HG02981 (cell line): ENCODE measurements around the gene GPS1.

Source experiments
- ATAC-seq: cut with Tn5 transposase; IDR thresholded peaks from one replicate; pipeline ENCODE4 v1.9.1; 2021; ENCODE audit warnings: mild to moderate bottlenecking, moderate library complexity; ENCODE audit not compliant: unreplicated experiment

Gene GPS1

GRCh38 chr17:82056729-82057621 is 5.3 kb downstream of the GPS1 start:
- ATAC-seq = no peak

DNA sequence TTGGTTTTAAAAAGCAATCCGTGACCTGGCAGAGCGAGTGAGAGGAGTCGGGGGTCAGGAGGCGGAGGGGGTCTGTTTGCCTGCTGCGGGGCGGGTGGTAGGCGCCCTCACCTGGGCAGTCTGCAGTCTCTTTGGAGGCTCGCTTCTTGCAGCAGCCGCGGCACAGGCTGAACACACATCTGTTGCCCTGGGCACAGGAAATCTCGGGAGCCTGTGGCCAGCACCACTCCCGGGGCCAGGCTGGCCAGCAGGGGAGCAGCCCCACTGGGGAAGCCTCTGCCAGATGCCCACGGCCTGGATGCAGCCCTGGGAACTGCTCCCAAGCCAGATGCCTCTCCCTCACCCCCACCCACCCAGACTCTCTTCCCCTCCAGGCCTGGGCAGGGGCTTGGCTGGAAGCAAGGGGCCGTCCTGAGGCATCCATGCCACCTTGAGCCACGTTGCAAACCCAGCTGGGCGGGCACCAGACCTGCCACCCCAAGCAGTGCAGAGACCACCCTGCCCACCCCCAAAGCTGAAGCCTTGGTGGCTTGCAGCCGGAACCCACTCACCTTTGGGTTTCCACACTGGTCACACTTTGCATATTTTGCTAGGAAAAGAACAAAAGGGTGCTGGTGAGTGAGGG is 6.6 kb downstream of the GPS1 start:
- no peak for ATAC-seq

GRCh38 chr17:82058855-82059249 is 7.2 kb downstream of the GPS1 start:
- ATAC-seq = no peak

DNA sequence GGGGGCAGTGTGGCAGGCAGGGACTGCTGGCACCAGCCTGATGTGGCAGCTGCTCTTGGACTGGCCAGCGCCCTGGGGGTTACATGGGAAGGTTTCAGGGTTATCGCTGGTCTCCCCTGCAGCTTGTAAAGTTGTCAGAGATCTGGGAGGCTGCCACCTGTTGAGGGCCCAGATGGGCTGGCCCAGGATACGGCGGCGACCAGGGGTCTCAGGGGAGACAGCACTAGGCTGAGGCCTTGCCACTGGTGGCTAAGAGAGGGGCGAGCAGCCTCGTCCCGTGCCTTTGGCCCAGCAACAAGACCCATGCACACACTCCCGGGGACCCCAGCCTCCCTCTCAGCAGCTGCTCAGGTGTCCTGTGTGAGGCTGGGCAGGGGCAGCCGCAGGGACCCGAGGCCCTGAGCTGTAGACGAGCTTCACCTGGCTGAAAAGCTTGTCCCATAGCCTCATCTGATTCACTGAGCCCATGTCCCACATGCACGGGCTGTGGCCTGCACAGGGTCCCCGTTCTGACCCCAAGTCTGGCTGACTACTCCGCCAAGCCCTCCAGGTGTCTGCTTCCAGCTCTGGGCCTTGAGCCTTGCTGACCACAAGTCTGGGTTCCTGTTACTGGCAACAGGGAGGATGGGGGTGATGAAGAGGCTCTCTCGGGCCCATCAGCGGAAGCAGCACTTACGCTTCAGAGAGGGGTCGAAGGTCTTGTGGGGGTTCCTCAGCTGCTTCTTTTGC is 7.7 kb downstream of the GPS1 start:
- ATAC-seq = no peak

GRCh38 chr17:82060001-82060380 is 8.3 kb downstream of the GPS1 start:
- ATAC-seq = no peak

GRCh38 chr17:82060614-82061013 is 8.9 kb downstream of the GPS1 start:
- ATAC-seq = no peak

DNA sequence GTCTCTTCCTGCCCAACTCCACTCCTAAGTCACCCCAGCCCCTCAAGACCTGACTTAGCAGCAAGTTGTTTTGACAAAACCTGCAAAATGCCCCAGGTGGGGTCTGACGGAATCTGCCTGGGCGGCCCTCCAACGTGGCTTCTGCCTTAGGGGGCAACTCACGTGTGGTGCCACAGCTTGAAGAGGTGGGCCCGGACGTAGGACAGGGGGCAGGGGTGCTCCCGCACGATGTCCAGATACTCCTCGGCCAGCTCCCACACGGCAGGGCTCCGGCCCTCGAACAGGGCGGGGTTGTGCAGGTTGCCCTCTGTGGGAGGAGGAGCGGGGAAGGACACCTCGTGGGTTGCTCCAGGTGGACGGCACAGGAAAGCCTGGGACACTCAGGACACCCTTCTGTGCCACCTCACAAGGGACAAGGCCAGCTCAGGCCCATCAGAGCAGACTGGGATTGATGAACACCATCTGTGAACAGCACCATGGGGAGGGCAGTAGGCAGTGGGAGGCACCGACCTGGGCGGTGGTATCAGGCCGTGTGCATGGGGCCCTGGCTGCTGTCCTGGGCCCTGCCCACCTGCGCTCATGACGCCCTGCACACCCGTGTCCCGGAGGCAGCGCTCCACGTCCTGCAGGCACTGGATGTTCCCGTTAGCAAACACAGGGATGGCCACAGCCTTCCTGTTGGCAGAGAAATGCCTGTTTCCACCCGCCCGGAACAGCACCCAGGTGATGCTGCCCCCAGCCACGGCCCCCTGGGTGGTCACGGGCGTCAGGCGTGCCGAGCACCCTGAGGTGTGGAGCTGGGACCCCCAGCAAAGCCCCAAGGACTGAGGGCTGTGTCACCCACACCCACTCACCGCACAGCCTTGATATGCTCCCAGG is 9.6 kb downstream of the GPS1 start:
- no peak for ATAC-seq

DNA sequence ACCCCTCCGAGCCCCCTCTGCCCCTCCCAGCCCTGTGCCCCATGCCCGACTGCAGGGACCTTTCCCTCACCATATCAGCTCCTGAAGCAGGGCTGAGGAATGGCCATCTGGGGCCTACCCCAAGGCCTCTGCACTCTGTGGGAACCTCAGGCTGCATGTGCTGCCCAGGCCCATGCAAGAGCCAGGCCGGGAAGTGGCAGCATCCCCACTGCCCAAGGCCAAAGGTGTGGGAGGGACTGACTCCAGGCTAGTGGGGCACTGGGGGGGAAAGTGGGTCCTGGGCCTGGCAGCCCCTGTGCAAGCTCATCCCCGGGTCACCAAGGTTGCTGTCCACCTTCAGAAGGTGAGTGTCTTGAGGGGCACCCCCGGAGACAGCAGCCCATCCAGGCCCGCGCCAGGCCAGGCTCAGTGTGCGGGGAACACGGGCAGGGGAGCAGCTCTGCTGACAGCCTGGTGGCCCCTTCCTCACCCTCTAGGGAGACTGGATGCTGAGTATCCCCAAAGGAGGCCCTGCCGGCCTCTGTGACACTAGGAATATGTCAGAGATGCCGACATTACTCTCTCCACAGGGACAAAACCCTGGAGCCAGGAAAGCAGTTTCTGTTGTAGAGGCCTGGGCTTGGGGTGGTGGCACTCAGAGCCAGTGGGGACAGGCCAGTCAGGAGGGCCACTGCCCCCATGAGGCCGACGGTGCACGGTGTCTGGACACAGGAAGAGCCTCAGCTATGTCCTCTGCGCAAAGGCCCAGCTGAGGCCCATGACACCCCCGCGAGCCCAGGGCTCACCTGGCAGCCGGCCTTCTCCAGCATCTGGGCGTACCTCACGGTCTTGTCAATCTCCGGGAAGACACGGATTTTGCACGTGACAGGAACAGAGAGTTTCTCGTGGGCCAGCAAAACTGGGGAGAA is 10.6 kb downstream of the GPS1 start:
- ATAC-seq = no peak

DNA sequence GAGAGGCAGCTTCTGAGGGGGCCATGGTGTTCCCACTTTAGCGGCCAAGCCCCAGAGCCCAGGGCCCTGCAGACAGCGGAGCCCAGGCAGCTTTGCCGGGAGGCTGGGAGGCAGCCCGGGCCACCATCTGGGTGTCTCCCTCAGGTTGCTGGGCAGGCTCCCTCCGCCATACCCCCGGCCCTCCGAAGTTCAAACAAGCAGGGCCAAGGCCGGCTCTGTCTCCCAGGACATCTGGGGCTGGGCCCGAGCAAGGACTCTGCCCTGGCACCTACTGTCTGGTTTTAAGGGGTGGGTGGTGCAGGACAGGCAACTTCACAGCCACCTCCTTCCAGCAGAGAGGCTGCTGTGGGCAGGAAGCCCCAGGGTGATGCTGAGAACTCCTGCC is 11.3 kb downstream of the GPS1 start:
- ATAC-seq = no peak

DNA sequence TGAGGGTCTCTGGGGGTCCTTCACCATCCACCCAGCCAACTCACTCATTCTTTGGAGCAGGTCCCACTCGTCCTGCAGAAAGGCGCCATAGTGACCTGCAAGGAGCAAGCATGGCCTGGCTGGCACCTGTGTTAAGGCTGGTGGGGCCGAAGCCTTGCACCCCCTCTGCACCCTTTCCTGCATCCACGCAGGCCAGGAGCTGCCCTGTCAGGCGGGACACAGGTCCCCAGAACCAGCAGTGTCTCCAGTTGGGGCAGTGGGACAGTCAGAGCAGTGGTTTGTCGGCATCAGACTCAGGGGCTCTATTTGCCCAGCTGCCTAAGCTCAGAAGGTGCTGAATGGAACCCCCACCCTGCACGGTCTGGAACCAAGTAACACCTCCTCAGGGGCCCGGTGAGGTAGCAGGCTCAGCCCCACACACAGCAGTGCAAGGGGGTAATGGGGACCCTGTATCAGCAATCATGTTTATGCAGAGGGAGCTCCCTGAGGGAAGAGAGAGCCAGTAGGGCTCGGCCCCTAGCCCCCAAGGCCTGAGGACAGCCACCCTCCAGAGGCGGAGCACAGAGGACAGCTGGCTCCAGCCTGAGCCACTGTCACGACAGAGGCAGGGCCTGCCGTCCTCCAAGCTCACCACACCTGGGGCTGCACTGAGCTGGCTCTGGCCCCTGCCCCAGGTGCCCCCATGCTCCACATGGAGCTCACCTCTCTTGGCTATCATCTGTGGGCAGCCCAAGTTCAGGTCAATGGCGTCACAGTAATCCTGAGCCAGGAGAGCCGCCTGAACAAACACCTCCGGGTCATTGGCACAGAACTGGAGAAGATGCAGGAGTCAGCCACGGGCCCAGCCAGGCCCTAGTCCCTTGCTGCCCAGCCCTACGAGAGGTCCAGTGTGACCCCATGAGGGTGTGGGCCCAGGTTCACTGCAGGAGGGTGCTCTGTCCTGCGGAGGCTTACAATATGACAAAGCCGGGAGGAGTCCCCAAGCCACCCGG is 12.0 kb downstream of the GPS1 start:
- ATAC-seq = no peak

DNA sequence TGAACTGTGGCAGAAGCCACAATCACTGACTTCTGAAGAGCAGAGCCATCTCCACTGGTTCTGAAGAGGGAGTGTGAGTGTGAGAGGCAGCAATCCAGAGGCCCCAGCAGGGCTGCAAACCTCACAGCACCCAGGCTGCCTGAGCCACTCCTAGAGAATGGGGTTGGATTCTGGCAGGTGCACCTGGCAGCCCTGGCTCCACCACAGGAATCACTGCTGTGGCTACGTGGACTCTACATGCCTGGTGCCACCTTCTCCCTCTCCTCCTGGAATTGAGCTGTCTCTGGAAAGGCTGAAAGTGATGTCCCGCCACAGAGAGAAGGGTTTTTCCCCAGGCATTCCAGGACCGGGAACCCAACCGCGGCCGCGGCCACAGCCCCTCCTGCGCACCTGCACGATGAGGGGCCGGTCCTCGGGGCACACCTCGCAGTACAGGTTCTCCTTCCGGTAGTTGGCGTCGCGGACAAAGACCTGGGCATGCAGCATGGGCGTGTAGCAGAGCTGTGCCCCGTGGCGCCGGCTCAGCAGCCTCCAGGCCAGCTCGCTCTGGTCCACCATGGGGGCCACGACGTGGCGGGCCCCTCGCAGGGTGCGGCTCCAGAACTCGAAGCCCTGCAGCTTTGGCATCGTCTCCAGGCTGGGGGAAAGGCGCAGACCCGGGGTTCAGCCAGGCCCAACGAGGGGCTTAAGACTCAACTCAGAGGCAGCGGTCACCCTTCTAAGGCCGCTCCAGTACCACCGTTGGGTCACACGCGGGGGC is 12.9 kb downstream of the GPS1 start:
- ATAC-seq = no peak

- peak; percentile 30 for ATAC-seq
These were observed 13.5 kb downstream of the GPS1 start for GRCh38 chr17:82065193-82065637.

DNA sequence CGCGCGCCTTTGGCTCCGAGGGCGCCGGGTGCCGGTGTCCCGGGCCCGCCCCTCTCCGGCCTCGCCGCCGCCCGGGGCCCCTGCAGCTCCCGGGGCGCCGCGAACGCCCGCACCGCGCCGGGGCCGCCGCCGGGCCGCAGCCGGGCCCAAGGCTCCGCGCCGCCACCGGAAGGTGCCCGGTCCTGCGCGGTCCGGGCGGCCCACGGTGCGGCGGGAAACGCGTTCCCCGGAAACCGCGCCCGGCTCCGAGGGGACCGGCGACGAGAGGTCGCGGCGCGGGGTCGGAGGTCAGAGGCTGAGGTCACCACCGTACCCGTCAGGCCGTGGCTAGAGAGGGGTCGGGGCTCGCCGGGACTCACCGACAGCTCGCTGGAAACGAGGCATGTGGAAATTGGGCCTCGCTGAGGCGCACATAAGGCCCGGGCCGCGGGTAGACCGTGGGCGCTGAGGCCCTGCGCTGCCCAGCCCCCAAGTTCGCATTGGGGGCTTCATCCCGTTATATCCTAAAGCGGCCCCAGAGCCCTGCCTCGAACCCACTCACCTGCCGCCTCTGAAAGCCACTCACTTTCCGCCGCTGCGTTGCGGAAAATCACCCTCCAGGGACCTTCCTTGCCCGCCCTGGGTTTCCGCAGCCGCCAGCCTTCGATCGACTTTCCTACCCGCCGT is 14.1 kb downstream of the GPS1 start, which contains the start of gene DUS1L:
DUS1L (minus strand) TSS at position 167 of the 666 bp plus-strand sequence. CDS start 745 bp downstream, outside the sequence.
- peak; percentile 68 for ATAC-seq

DNA sequence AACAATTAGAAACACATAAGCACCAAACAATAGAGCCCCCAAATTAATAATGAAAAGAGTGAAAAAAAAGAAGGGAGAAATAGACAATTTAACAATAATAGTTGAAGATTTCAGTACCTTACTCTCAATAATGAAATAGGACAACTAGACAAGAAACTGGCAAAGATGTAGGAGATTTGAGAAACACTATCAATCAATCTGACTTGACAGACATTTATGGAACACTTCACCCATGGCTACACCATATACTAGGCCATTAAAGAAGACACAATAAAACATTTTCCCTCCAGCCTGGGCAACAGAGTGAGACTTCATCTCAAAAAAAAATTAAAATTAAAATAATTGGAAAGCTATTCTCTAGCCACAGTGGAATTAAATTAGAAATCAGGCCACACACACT is 18.9 kb downstream of the GPS1 start:
- no peak for ATAC-seq

- no peak for ATAC-seq
These were observed 21.1 kb downstream of the GPS1 start for GRCh38 chr17:82072827-82073226.

GRCh38 chr17:82073446-82073845 is 21.7 kb downstream of the GPS1 start:
- ATAC-seq = no peak
